OCI-LY7 (cell line): ENCODE data around the gene CLCN5.

Experiments
- CTCF ChIP-seq: fragments of 200-600 bp; sonication (generic); conservative IDR thresholded peaks from 2 replicates; pipeline ENCODE4 v1.5.1; 2014; ENCODE audit warnings: mild to moderate bottlenecking, antibody characterized with exemption, low read length, moderate library complexity, mixed read lengths
- EZH2phosphoT487 ChIP-seq: fragments of 200-600 bp; sonication (generic); IDR thresholded peaks from 2 replicates; pipeline ENCODE4 v1.6.1; 2018; ENCODE audit warnings: low read depth, borderline replicate concordance, mild to moderate bottlenecking, mixed run types, antibody characterized with exemption, low read length, moderate library complexity, mixed read lengths

- TF ChIP-seq CTCF (peak; percentile 70), EZH2phosphoT487 (no peak)
Measured at GRCh38 chrX:49878834-49879655, 43.4 kb upstream of the CLCN5 start, which contains the start of gene USP27X.
